Measurements from ENCODE around the gene ELAVL2. TPM values are rescaled to one million over a fixed set of nuclear protein-coding genes. Genes with fewer than 3 reads are reported as not detected.

The ELAVL2 gene
- total RNA-seq, 4 donors from 2014 or later, result 0.15 to 4.4 TPM; not detected in 2

- TF ChIP-seq CTCF (IDR thresholded peaks at IDR 0.05), result no peak
- TF ChIP-seq POLR2A (IDR thresholded peaks at IDR 0.05), result no peak
- Histone ChIP-seq H3K9me3 (no peaks in the 10 kb centered on the region), H3K4me3 (no peak overlapping the region), H3K27ac (no peak overlapping the region), H3K4me1 (no peaks in the 10 kb centered on the region), H3K36me3 (no peaks in the 10 kb centered on the region), H3K27me3 (no peaks in the 10 kb centered on the region)
- DNase-seq, result no peak
- intact Hi-C loops (cut with DNase I; ENCODE audit: low total_unique reads), result no loop called here
Observed at GRCh38 chr9:23663536-23663935, 162.5 kb downstream of the ELAVL2 start.

GRCh38 chr9:23663125-23663524 is 162.9 kb downstream of the ELAVL2 start:
- H3K9me3 ChIP-seq, result no peaks in the 10 kb centered on the region
- DNase-seq, result no peak
- H3K4me1 ChIP-seq, result no peaks in the 10 kb centered on the region
- TF ChIP-seq POLR2A (IDR thresholded peaks at IDR 0.05) (no peak), CTCF (IDR thresholded peaks at IDR 0.05) (no peak)
- intact Hi-C loops (cut with DNase I; ENCODE audit: low total_unique reads), result no loop called here
- H3K27ac ChIP-seq, result no peak overlapping the region
- no peaks in the 10 kb centered on the region for H3K27me3 ChIP-seq
- H3K4me3 ChIP-seq, result no peak overlapping the region
- H3K36me3 ChIP-seq, result no peaks in the 10 kb centered on the region

- Histone ChIP-seq H3K27me3 (no peaks in the 10 kb centered on the region), H3K36me3 (no peaks in the 10 kb centered on the region), H3K9me3 (no peaks in the 10 kb centered on the region), H3K4me3 (no peak overlapping the region), H3K4me1 (no peaks in the 10 kb centered on the region), H3K27ac (no peak overlapping the region)
- TF ChIP-seq CTCF (IDR thresholded peaks at IDR 0.05) (no peak), POLR2A (IDR thresholded peaks at IDR 0.05) (no peak)
- intact Hi-C loops (cut with DNase I; ENCODE audit: low total_unique reads), result no loop called here
- no peak for DNase-seq
Observed at GRCh38 chr9:23662320-23662719, 163.7 kb downstream of the ELAVL2 start.

- no peaks in the 10 kb centered on the region for H3K27me3 ChIP-seq
- intact Hi-C loops (cut with DNase I; ENCODE audit: low total_unique reads), result no loop called here
- H3K9me3 ChIP-seq, result no peaks in the 10 kb centered on the region
- no peak overlapping the region for H3K4me3 ChIP-seq
- no peak for TF ChIP-seq CTCF (IDR thresholded peaks at IDR 0.05)
- TF ChIP-seq POLR2A (IDR thresholded peaks at IDR 0.05), result no peak
- H3K36me3 ChIP-seq, result no peaks in the 10 kb centered on the region
- DNase-seq, result no peak
- no peaks in the 10 kb centered on the region for H3K4me1 ChIP-seq
- no peak overlapping the region for H3K27ac ChIP-seq
Observed at GRCh38 chr9:23659346-23660006, 166.6 kb downstream of the ELAVL2 start.

- Histone ChIP-seq H3K27me3 (no peaks in the 10 kb centered on the region), H3K27ac (no peak overlapping the region), H3K4me3 (no peak overlapping the region), H3K36me3 (no peaks in the 10 kb centered on the region), H3K9me3 (no peaks in the 10 kb centered on the region), H3K4me1 (no peaks in the 10 kb centered on the region)
- intact Hi-C loops (cut with DNase I; ENCODE audit: low total_unique reads), result no loop called here
- DNase-seq, result no peak
- TF ChIP-seq CTCF (IDR thresholded peaks at IDR 0.05), result no peak
- TF ChIP-seq POLR2A (IDR thresholded peaks at IDR 0.05), result no peak
Observed at GRCh38 chr9:23658376-23659258, 167.4 kb downstream of the ELAVL2 start.
